Nephron progenitor cell (in vitro differentiated cells): ENCODE results near the gene FAM98C.
"Not testable (repeated sequence)": the region's sequence is repeated elsewhere in the genome, so short reads cannot be mapped to it uniquely, and the experiment has no call there.

ENCODE experiments used
- DNase-seq: peaks from one replicate; pipeline ENCODE4 v3.0.0; 2021
- H3K27ac Mint-ChIP-seq: 2 replicates; pipeline ENCODE4 v1.8.0; 2021; ENCODE audit warnings: mild to moderate bottlenecking, moderate library complexity, mixed read lengths
- H3K27me3 Mint-ChIP-seq: 2 replicates; pipeline ENCODE4 v1.8.0; 2021; ENCODE audit warnings: mild to moderate bottlenecking, low read depth, mixed read lengths; ENCODE audit not compliant: poor library complexity
- H3K36me3 Mint-ChIP-seq: 2 replicates; pipeline ENCODE4 v1.8.0; 2021; ENCODE audit warnings: low read depth, mixed read lengths
- H3K4me1 Mint-ChIP-seq: 2 replicates; pipeline ENCODE4 v1.8.0; 2021; ENCODE audit warnings: mixed read lengths
- H3K4me3 Mint-ChIP-seq: 2 replicates; pipeline ENCODE4 v1.8.0; 2021; ENCODE audit warnings: mild to moderate bottlenecking, moderate library complexity, mixed read lengths
- H3K9me3 Mint-ChIP-seq: 2 replicates; pipeline ENCODE4 v1.8.0; 2021; ENCODE audit warnings: mild to moderate bottlenecking, moderate library complexity, mixed read lengths
- TF ChIP-seq, protein P1 (sequence below): fragments of 200-600 bp; sonication (generic); IDR thresholded peaks from 2 replicates; pipeline ENCODE4 v1.5.0; 2021; ENCODE audit warnings: antibody characterized with exemption

The FAM98C gene

GRCh38 chr19:38424272-38424671 is 21.4 kb downstream of the FAM98C start:
- Mint-ChIP-seq H3K27ac (no peak overlapping the region), H3K27me3 (peaks cover 16% of the 10 kb centered on the region), H3K36me3 (no peaks in the 10 kb centered on the region), H3K4me3 (no peak overlapping the region), H3K4me1 (peaks cover 21% of the 10 kb centered on the region), H3K9me3 (no peaks in the 10 kb centered on the region)
- DNase-seq, result no peak
- TF ChIP-seq, protein P1, sequence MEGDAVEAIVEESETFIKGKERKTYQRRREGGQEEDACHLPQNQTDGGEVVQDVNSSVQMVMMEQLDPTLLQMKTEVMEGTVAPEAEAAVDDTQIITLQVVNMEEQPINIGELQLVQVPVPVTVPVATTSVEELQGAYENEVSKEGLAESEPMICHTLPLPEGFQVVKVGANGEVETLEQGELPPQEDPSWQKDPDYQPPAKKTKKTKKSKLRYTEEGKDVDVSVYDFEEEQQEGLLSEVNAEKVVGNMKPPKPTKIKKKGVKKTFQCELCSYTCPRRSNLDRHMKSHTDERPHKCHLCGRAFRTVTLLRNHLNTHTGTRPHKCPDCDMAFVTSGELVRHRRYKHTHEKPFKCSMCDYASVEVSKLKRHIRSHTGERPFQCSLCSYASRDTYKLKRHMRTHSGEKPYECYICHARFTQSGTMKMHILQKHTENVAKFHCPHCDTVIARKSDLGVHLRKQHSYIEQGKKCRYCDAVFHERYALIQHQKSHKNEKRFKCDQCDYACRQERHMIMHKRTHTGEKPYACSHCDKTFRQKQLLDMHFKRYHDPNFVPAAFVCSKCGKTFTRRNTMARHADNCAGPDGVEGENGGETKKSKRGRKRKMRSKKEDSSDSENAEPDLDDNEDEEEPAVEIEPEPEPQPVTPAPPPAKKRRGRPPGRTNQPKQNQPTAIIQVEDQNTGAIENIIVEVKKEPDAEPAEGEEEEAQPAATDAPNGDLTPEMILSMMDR, result no peak

DNA sequence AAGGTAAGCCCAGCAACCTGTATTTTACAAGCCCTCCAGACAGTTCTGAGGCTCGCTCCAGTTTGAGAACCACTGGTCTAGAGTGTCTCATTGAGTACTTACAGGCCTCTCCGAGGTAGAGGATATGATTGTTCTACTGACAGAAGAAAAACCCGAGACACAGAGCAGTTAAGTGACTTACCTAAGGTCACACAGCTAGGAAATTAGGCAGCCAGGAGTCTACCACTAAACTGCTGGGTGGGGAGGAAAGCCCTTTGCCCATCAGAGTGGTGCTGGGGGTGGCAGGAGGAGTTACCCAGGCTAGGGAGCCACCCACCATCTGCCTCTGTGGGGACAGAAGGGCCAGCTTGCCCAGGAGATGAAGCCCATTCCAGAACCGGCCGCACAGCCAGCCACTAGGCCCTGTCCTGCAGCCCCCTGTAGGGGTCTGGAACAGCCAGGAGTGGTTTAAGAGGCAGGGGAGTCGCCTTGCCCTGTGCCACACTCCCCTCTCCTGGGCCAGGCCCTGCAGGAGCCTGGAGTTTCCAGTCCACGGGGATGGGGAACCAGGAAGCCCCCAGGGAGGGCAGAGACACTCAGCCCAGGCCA is 22.4 kb downstream of the FAM98C start:
- H3K27ac Mint-ChIP-seq, result peak overlapping the region; percentile 39
- TF ChIP-seq, protein P1, result no peak
- H3K4me3 Mint-ChIP-seq, result peak overlapping the region; percentile 34

DNA sequence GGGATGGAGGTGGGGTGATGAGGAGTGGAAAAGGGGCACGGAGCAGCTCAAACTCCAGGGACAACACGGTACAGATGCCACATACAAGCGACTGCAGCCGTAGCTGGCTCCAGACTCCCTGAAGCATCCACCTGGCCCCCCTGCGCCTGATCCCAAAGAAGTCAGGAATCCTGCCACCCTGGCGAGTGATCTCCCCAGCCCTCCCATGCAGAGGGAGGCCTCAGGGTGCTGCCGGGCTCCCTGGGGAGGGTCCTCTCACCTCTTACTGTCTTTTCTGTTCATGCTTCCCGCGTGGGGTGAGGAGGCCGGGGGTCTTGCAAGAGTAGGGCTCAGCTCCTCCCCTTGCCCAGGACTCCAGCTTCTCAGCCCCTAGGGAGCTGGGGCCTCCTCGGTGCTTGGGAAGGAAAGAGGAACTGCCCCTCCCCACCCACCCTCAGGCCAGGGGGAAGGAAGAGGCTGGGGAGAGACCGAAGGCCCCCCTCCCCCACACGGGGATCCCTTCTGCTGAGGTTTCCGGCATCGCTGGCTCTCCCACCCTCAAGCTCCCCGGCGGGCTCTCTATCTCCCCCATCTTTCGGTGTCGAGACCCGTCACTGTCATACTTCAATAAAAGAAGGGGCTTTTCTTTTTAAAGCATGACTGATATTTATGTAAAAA is 23.0 kb downstream of the FAM98C start, which contains the start of gene RASGRP4:
Gene RASGRP4 (minus strand): TSS at position 410 of the 657 bp plus-strand sequence. CDS start 128 bp downstream, at position 282.
- Mint-ChIP-seq H3K36me3 (no peaks in the 10 kb centered on the region), H3K9me3 (no peaks in the 10 kb centered on the region), H3K27me3 (peaks cover 6% of the 10 kb centered on the region), H3K27ac (peak within 1 kb of the TSS; percentile 39), H3K4me3 (peak within 1 kb of the TSS; percentile 61), H3K4me1 (peaks cover 29% of the 10 kb centered on the region)
- peak; percentile 33 for DNase-seq
- TF ChIP-seq, protein P1, result no peak

More for the DNA sequence above, 22.4 kb downstream of the FAM98C start:
- Mint-ChIP-seq H3K36me3 (no peaks in the 10 kb centered on the region), H3K9me3 (no peaks in the 10 kb centered on the region), H3K4me1 (peaks cover 26% of the 10 kb centered on the region), H3K27me3 (peaks cover 5% of the 10 kb centered on the region)
- DNase-seq, result no peak

DNA sequence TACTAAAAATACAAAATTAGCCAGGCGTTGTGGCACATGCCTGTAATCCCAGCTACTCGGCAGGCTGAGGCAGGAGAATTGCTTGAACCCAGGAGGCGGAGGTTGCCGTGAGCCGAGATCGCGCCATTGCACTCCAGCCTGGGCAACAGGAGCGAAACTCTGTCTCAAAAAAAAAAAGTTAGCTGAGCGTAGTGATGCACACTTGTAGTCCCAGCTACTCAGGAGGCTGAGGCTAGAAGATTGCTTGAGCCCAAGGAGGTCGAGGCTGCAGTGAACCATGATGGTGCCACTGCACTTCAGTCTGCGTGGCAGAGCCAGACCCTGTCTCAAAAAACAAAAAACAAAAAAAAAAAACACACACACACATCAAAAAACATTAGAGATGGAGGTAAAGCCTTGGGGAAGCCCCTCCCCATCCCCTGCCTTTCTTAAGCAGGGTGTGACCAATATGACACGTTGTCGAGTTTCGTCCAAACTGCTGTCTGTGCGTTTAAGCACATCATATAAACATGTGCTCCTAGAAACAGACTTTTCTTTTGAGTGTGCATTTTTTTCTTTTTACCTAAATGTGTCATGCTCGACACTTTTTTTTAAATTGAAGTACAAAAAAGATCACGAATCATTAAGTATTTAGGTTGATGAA is 24.3 kb downstream of the FAM98C start:
- peaks cover 29% of the 10 kb centered on the region for H3K4me1 Mint-ChIP-seq
- H3K36me3 Mint-ChIP-seq, H3K9me3 Mint-ChIP-seq, H3K4me3 Mint-ChIP-seq, H3K27me3 Mint-ChIP-seq, DNase-seq, H3K27ac Mint-ChIP-seq: not testable (repeated sequence)

DNA sequence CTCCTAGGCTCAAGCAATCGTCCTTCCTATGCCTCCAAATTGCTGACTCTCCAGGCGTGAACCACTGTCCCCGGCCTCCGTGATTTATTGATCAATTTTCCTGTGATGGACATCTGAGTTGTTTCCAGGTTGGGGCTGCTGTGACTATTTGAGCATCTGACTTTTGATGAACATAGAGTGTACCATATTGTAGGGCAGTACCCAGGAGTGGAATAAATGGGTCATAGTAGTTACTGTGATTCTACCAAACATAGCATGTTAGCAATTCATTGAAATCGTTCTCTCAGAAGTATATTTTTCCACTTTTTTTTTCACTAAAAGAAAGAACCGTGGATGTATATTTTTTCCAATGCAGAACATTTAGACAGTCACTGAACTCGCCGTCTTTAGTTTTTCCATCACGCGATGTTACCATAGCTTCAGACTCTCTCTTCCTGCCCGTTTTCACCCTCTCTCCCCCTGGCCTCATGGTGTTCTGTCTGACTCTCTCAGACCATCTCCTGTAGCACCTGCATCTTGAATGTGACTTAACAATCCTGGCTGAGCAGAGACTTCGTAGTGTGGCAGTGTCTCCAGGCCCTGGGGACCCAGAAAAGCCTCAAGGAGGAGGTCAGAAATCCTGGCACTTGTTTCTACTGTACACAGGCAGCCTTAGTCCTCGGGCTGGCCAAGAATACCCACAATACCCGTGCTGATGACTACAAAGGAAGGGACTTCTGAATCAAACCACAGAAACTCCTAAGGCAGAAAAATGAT is 26.3 kb downstream of the FAM98C start:
- H3K4me1 Mint-ChIP-seq, result peaks cover 36% of the 10 kb centered on the region
- H3K4me3 Mint-ChIP-seq, result no peak overlapping the region
- DNase-seq, result no peak
- no peaks in the 10 kb centered on the region for H3K36me3 Mint-ChIP-seq
- no peaks in the 10 kb centered on the region for H3K9me3 Mint-ChIP-seq
- peaks cover 11% of the 10 kb centered on the region for H3K27me3 Mint-ChIP-seq
- TF ChIP-seq, protein P1, result no peak
- peak overlapping the region; percentile 83 for H3K27ac Mint-ChIP-seq

GRCh38 chr19:38429811-38430156 is 26.9 kb downstream of the FAM98C start:
- Mint-ChIP-seq H3K9me3 (no peaks in the 10 kb centered on the region), H3K4me3 (no peak overlapping the region), H3K4me1 (peaks cover 41% of the 10 kb centered on the region), H3K36me3 (no peaks in the 10 kb centered on the region), H3K27ac (peak overlapping the region; percentile 83), H3K27me3 (peaks cover 11% of the 10 kb centered on the region)
- TF ChIP-seq, protein P1, result no peak
- DNase-seq, result no peak
